DOHH2 (cell line): Measurements from ENCODE around the gene DHRS7B.

Source experiments
- CTCF ChIP-seq: fragments of 200-600 bp; sonication (generic); IDR thresholded peaks from one replicate; pipeline ENCODE4 v1.5.1; 2014; ENCODE audit warnings: antibody characterized with exemption, mild to moderate bottlenecking, low read depth, low read length; ENCODE audit not compliant: poor library complexity, severe bottlenecking
- EZH2phosphoT487 ChIP-seq: fragments of 200-600 bp; sonication (generic); IDR thresholded peaks from 2 replicates; pipeline ENCODE4 v1.6.1; 2017; ENCODE audit warnings: borderline replicate concordance, mild to moderate bottlenecking, antibody characterized with exemption, low read length, moderate library complexity, mixed read lengths

- TF ChIP-seq CTCF: no peak
- no peak for TF ChIP-seq EZH2phosphoT487
Measured at GRCh38 chr17:21170809-21171208, 44.0 kb downstream of the DHRS7B start.
